KMS-11 (cell line): ENCODE measurements around the gene RDM1.

Experiments
- H2AFZ ChIP-seq: fragments of 200-600 bp; sonication (generic); 2 replicates; pipeline ENCODE4 v1.6.1; 2016; ENCODE audit warnings: antibody characterized with exemption, mixed run types, low read depth
- H3K27ac ChIP-seq: fragments of 200-600 bp; sonication (generic); 2 replicates; pipeline ENCODE4 v1.6.1; 2016; ENCODE audit warnings: mild to moderate bottlenecking, mixed run types
- H3K27me3 ChIP-seq: fragments of 200-600 bp; sonication (generic); 2 replicates; pipeline ENCODE4 v1.6.1; 2017; ENCODE audit warnings: mild to moderate bottlenecking, low read depth, mixed run types, moderate library complexity; ENCODE audit not compliant: insufficient read depth
- H3K36me3 ChIP-seq: fragments of 200-600 bp; sonication (generic); 2 replicates; pipeline ENCODE4 v1.6.1; 2017; ENCODE audit warnings: mild to moderate bottlenecking, mixed run types; ENCODE audit not compliant: insufficient read depth
- H3K4me1 ChIP-seq: fragments of 200-600 bp; sonication (generic); 2 replicates; pipeline ENCODE4 v1.6.1; 2016; ENCODE audit warnings: mild to moderate bottlenecking, low read depth, mixed run types; ENCODE audit not compliant: poor library complexity, severe bottlenecking
- H3K4me2 ChIP-seq: fragments of 200-600 bp; sonication (generic); 2 replicates; pipeline ENCODE4 v1.7.0; 2016; ENCODE audit warnings: mild to moderate bottlenecking, mixed run types
- H3K4me3 ChIP-seq: fragments of 200-600 bp; sonication (generic); IDR thresholded peaks from 2 replicates; pipeline ENCODE4 v1.6.1; 2017; ENCODE audit warnings: low read depth, low read length, mixed read lengths; ENCODE audit not compliant: insufficient read depth
- H3K79me2 ChIP-seq: fragments of 200-600 bp; sonication (generic); 2 replicates; pipeline ENCODE4 v1.6.1; 2016; ENCODE audit warnings: low read depth, mixed run types; ENCODE audit not compliant: insufficient read depth
- H3K9ac ChIP-seq: fragments of 200-600 bp; sonication (generic); 2 replicates; pipeline ENCODE4 v1.6.1; 2016; ENCODE audit warnings: mild to moderate bottlenecking, mixed run types
- H4K20me1 ChIP-seq: fragments of 200-600 bp; sonication (generic); 2 replicates; pipeline ENCODE4 v1.6.1; 2016; ENCODE audit warnings: mild to moderate bottlenecking, mixed run types; ENCODE audit not compliant: insufficient read depth
- TF ChIP-seq, protein P1 (sequence below): fragments of 200-600 bp; sonication (generic); conservative IDR thresholded peaks from 2 replicates; pipeline ENCODE4 v1.6.1; 2017; ENCODE audit warnings: low read depth, mild to moderate bottlenecking, antibody characterized with exemption, low read length, moderate library complexity, mixed read lengths

Gene RDM1

GRCh38 chr17:35972945-35973332, 42.4 kb upstream of the RDM1 start:
- Histone ChIP-seq H3K4me1 (peaks cover 4% of the 10 kb centered on the region), H2AFZ (no peak overlapping the region), H3K36me3 (no peaks in the 10 kb centered on the region), H3K27ac (no peak overlapping the region), H3K4me2 (no peak overlapping the region), H3K4me3 (no peak overlapping the region), H3K9ac (no peak overlapping the region), H3K79me2 (no peaks in the 10 kb centered on the region), H4K20me1 (no peaks in the 10 kb centered on the region), H3K27me3 (no peaks in the 10 kb centered on the region)
- TF ChIP-seq, protein P1, sequence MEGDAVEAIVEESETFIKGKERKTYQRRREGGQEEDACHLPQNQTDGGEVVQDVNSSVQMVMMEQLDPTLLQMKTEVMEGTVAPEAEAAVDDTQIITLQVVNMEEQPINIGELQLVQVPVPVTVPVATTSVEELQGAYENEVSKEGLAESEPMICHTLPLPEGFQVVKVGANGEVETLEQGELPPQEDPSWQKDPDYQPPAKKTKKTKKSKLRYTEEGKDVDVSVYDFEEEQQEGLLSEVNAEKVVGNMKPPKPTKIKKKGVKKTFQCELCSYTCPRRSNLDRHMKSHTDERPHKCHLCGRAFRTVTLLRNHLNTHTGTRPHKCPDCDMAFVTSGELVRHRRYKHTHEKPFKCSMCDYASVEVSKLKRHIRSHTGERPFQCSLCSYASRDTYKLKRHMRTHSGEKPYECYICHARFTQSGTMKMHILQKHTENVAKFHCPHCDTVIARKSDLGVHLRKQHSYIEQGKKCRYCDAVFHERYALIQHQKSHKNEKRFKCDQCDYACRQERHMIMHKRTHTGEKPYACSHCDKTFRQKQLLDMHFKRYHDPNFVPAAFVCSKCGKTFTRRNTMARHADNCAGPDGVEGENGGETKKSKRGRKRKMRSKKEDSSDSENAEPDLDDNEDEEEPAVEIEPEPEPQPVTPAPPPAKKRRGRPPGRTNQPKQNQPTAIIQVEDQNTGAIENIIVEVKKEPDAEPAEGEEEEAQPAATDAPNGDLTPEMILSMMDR: no peak

DNA sequence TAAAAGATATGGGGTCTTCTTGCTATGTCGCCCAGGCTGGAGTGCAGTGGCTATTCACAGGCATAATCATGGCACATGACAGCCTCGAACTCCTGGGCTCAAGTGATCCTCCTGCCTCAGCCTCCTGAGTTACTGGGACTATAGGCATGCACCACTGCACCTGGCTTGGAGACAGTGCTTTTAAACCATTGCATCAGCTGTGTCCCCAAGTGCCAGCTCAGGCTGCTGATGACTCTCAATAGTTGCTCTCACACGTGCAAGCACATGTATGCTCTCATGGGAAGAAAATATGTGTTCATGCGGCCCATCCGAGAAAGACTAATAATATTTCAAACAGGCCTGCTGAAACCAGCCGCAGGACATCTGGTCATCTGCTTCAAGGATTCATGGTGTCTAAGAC, 42.0 kb upstream of the RDM1 start:
- H4K20me1 ChIP-seq: no peaks in the 10 kb centered on the region
- H3K4me1 ChIP-seq: peaks cover 4% of the 10 kb centered on the region
- no peaks in the 10 kb centered on the region for H3K79me2 ChIP-seq
- no peaks in the 10 kb centered on the region for H3K36me3 ChIP-seq
- H2AFZ ChIP-seq: no peak overlapping the region
- H3K27ac ChIP-seq: no peak overlapping the region
- no peak overlapping the region for H3K9ac ChIP-seq
- TF ChIP-seq, protein P1: no peak
- no peak overlapping the region for H3K4me2 ChIP-seq
- H3K4me3 ChIP-seq: no peak overlapping the region
- no peaks in the 10 kb centered on the region for H3K27me3 ChIP-seq

- Histone ChIP-seq H4K20me1 (no peaks in the 10 kb centered on the region), H3K36me3 (no peaks in the 10 kb centered on the region), H3K27me3 (no peaks in the 10 kb centered on the region), H3K9ac (no peak overlapping the region), H3K79me2 (no peaks in the 10 kb centered on the region), H3K4me3 (no peak overlapping the region), H3K4me2 (no peak overlapping the region), H3K27ac (no peak overlapping the region), H3K4me1 (peaks cover 4% of the 10 kb centered on the region), H2AFZ (no peak overlapping the region)
- TF ChIP-seq, protein P1: no peak
Measured at GRCh38 chr17:35972066-35972465, 41.5 kb upstream of the RDM1 start.

DNA sequence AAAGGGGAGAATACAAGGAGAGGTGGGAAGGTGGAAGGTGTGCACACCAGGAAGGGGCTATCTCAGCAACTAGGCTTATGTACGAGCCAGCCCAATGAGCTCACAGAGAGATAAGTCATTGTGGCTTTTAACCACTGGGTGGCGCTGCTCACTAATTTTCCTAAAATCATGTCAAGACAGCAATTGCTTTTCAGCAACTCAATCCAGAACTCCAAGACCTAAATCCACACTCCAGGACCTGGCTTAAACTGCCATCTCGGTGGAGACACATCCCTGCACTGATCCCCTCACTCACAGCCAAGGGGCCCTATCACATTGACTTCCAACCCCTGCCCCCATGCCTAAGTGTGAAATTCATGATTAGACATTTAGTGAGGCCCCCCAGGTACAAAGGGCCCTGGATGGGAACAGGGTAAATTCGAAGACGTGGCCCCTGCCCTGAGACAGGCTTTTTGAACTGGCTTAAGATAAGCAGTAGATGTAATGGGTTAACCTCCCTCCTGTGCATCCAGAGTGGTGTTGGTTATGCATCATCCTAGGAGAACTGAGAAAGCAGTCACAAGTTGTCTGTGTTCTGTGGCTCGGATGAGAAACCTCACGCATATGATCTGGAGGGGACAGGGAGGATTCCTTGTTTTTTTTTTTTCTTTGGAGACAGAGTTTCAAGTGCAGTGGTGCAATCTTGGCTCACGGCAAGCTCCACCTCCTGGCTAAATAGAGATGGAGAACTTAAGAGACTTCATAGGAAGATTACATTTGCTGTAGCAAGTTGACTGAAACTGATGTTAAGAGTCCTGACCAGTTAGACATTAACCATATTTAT, 39.2 kb upstream of the RDM1 start:
- no peaks in the 10 kb centered on the region for H3K27me3 ChIP-seq
- H3K4me2 ChIP-seq: no peak overlapping the region
- H3K27ac ChIP-seq: no peak overlapping the region
- no peaks in the 10 kb centered on the region for H4K20me1 ChIP-seq
- no peak overlapping the region for H3K9ac ChIP-seq
- TF ChIP-seq, protein P1: peak; percentile 94
- no peaks in the 10 kb centered on the region for H3K79me2 ChIP-seq
- H3K4me3 ChIP-seq: no peak overlapping the region
- no peaks in the 10 kb centered on the region for H3K36me3 ChIP-seq
- peak overlapping the region; percentile 19; the same call in 1 of the 2 replicates for H2AFZ ChIP-seq
- peaks cover 4% of the 10 kb centered on the region for H3K4me1 ChIP-seq
